Ishikawa (cell line): ENCODE measurements around the gene SEMA6A.

Experiments
- EGR1 ChIP-seq: IDR thresholded peaks from 2 replicates; pipeline ENCODE4 v1.6.1; 2012
- EP300 ChIP-seq: IDR thresholded peaks from 2 replicates; pipeline ENCODE4 v1.6.1; 2012; ENCODE audit warnings: borderline replicate concordance
- FOXM1 ChIP-seq: IDR thresholded peaks from 2 replicates; pipeline ENCODE4 v1.6.1; 2012; ENCODE audit warnings: low read depth, borderline replicate concordance
- RAD21 ChIP-seq: IDR thresholded peaks from 2 replicates; pipeline ENCODE4 v1.6.1; 2012; ENCODE audit warnings: low read depth
- REST ChIP-seq: IDR thresholded peaks from 2 replicates; pipeline ENCODE4 v1.6.1; 2012; ENCODE audit warnings: low read depth, mild to moderate bottlenecking
- TEAD4 ChIP-seq: IDR thresholded peaks from 2 replicates; pipeline ENCODE4 v1.6.1; 2012
- ZBTB7A ChIP-seq: IDR thresholded peaks from 2 replicates; pipeline ENCODE4 v1.6.1; 2012; ENCODE audit warnings: low read depth

- TF ChIP-seq RAD21 (no peak), EGR1 (no peak), TEAD4 (no peak), FOXM1 (no peak), ZBTB7A (no peak), REST (peak; percentile 55; the same call in 1 of the 2 replicates), EP300 (no peak)
Observed at GRCh38 chr5:116423587-116424257, 150.9 kb downstream of the SEMA6A start.
